OCI-LY1 (cell line): Measurements from ENCODE around the gene AMDHD2.

Experiments
- H2AFZ ChIP-seq: fragments of 200-600 bp; sonication (generic), shearing (Covaris generic); 2 replicates; pipeline ENCODE4 v1.6.0; 2014; ENCODE audit warnings: antibody characterized with exemption, mild to moderate bottlenecking, low read length
- H3F3A ChIP-seq: fragments of 200-600 bp; sonication (generic), shearing (Covaris generic); 2 replicates; pipeline ENCODE4 v1.6.0; 2014; ENCODE audit warnings: mild to moderate bottlenecking, antibody characterized with exemption, low read length, moderate library complexity; ENCODE audit not compliant: insufficient read depth
- H3K27ac ChIP-seq: fragments of 200-600 bp; sonication (generic); 2 replicates; pipeline ENCODE4 v1.5.1; 2014; ENCODE audit warnings: low read length, mixed run types, mild to moderate bottlenecking, low read depth; ENCODE audit not compliant: poor library complexity, severe bottlenecking
- H3K27me3 ChIP-seq: fragments of 200-600 bp; sonication (generic); 2 replicates; pipeline ENCODE4 v1.6.0; 2014; ENCODE audit warnings: antibody characterized with exemption, mild to moderate bottlenecking, low read length, moderate library complexity; ENCODE audit not compliant: insufficient read depth
- H3K36me3 ChIP-seq: fragments of 200-600 bp; sonication (generic); 2 replicates; pipeline ENCODE4 v1.6.1; 2014; ENCODE audit warnings: mild to moderate bottlenecking, antibody characterized with exemption, low read length, moderate library complexity, mixed read lengths; ENCODE audit not compliant: insufficient read depth
- H3K4me1 ChIP-seq: fragments of 200-600 bp; sonication (generic); 2 replicates; pipeline ENCODE4 v1.5.1; 2014; ENCODE audit warnings: mild to moderate bottlenecking, low read length, moderate library complexity; ENCODE audit not compliant: insufficient read depth, severe bottlenecking
- H3K4me2 ChIP-seq: fragments of 200-600 bp; sonication (generic), shearing (Covaris generic); 2 replicates; pipeline ENCODE4 v1.6.1; 2014; ENCODE audit warnings: low read length
- H3K4me3 ChIP-seq: fragments of 200-600 bp; sonication (generic); 2 replicates; pipeline ENCODE4 v1.5.1; 2014; ENCODE audit warnings: low read length, low read depth, mild to moderate bottlenecking, mixed read lengths; ENCODE audit not compliant: poor library complexity, severe bottlenecking
- H3K79me2 ChIP-seq: fragments of 200-600 bp; shearing (Covaris generic); 2 replicates; pipeline ENCODE4 v1.6.1; 2016; ENCODE audit warnings: mixed run types, low read length, mixed read lengths; ENCODE audit not compliant: insufficient read depth
- H3K9ac ChIP-seq: fragments of 200-600 bp; sonication (generic), shearing (Covaris generic); 2 replicates; pipeline ENCODE4 v1.6.1; 2014; ENCODE audit warnings: mild to moderate bottlenecking, low read length, mixed read lengths
- H3K9me2 ChIP-seq: fragments of 200-600 bp; sonication (generic), shearing (Covaris generic); 2 replicates; pipeline ENCODE4 v1.6.1; 2014; ENCODE audit warnings: low read depth, mild to moderate bottlenecking, low read length, mixed read lengths
- H3K9me3 ChIP-seq: fragments of 200-600 bp; shearing (Covaris generic); 2 replicates; pipeline ENCODE4 v1.6.1; 2014; ENCODE audit warnings: low read length, mixed read lengths
- H4K20me1 ChIP-seq: fragments of 200-600 bp; sonication (generic), shearing (Covaris generic); 2 replicates; pipeline ENCODE4 v1.6.0; 2016; ENCODE audit warnings: mild to moderate bottlenecking, low read length; ENCODE audit not compliant: insufficient read depth
- EZH2 ChIP-seq: fragments of 200-600 bp; sonication (generic), shearing (Covaris generic); IDR thresholded peaks from 2 replicates; pipeline ENCODE4 v1.8.0; 2017; ENCODE audit warnings: borderline replicate concordance, mixed run types, mild to moderate bottlenecking, antibody characterized with exemption, low read length, moderate library complexity, mixed read lengths
- TF ChIP-seq, protein P1 (sequence below): fragments of 200-600 bp; sonication (generic), shearing (Covaris generic); IDR thresholded peaks from 2 replicates; pipeline ENCODE4 v1.5.1; 2017; ENCODE audit warnings: mild to moderate bottlenecking, antibody characterized with exemption, low read length, moderate library complexity, mixed read lengths

AMDHD2 gene

GRCh38 chr16:2523801-2524231 is 3.6 kb downstream of the AMDHD2 start:
- H3K9ac ChIP-seq, result no peak overlapping the region
- no peak overlapping the region for H3K4me3 ChIP-seq
- H3K27ac ChIP-seq, result no peak overlapping the region
- no peaks in the 10 kb centered on the region for H3K79me2 ChIP-seq
- no peaks in the 10 kb centered on the region for H4K20me1 ChIP-seq
- no peaks in the 10 kb centered on the region for H3K27me3 ChIP-seq
- no peaks in the 10 kb centered on the region for H3K9me3 ChIP-seq
- H3K4me2 ChIP-seq, result no peak overlapping the region
- H2AFZ ChIP-seq, result no peak overlapping the region
- H3K9me2 ChIP-seq, result no peaks in the 10 kb centered on the region
- H3F3A ChIP-seq, result no peaks in the 10 kb centered on the region
- peaks cover 41% of the 10 kb centered on the region; the same call in 1 of the 2 replicates for H3K36me3 ChIP-seq
- peaks cover 9% of the 10 kb centered on the region for H3K4me1 ChIP-seq
- no peak for TF ChIP-seq EZH2
- TF ChIP-seq, protein P1, sequence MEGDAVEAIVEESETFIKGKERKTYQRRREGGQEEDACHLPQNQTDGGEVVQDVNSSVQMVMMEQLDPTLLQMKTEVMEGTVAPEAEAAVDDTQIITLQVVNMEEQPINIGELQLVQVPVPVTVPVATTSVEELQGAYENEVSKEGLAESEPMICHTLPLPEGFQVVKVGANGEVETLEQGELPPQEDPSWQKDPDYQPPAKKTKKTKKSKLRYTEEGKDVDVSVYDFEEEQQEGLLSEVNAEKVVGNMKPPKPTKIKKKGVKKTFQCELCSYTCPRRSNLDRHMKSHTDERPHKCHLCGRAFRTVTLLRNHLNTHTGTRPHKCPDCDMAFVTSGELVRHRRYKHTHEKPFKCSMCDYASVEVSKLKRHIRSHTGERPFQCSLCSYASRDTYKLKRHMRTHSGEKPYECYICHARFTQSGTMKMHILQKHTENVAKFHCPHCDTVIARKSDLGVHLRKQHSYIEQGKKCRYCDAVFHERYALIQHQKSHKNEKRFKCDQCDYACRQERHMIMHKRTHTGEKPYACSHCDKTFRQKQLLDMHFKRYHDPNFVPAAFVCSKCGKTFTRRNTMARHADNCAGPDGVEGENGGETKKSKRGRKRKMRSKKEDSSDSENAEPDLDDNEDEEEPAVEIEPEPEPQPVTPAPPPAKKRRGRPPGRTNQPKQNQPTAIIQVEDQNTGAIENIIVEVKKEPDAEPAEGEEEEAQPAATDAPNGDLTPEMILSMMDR, result no peak

DNA sequence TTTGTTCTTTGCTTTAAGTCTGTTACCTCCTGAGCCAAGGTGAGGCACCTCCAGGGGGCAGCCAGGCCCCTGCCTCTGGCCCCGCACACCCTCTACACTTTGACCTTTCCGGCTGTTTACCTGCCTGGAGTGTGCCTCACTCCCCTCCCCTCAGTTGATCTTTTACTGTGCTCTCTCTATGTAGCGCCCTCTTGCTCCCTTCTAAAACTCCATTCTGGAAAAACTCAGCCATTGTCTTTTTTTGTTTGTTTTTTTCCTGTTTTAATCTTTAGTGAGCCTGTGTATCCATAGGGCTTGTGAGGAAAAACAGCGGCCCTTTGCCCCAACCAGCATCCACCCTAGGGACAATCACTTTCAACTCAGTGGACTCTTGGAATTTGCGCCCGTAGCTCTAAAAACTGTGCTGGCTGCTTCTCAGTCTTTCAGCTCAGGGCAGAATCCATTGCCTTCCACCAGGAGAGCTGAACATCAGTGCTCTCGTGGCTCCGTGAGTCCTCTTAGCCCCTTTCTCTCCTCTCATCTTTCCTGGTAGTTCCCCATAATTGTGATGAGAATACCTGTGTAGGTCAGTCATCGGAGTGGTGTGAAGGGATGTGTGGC is 4.3 kb downstream of the AMDHD2 start:
- H3K9me3 ChIP-seq, result no peaks in the 10 kb centered on the region
- H3K79me2 ChIP-seq, result no peaks in the 10 kb centered on the region
- H3K9ac ChIP-seq, result no peak overlapping the region
- no peaks in the 10 kb centered on the region for H3K27me3 ChIP-seq
- no peak overlapping the region for H3K4me3 ChIP-seq
- H4K20me1 ChIP-seq, result no peaks in the 10 kb centered on the region
- H3K36me3 ChIP-seq, result peaks cover 43% of the 10 kb centered on the region; the same call in 1 of the 2 replicates
- no peak overlapping the region for H3K27ac ChIP-seq
- H3K4me1 ChIP-seq, result peaks cover 9% of the 10 kb centered on the region
- no peaks in the 10 kb centered on the region for H3K9me2 ChIP-seq
- TF ChIP-seq EZH2, result no peak
- TF ChIP-seq, protein P1, result no peak
- no peak overlapping the region for H2AFZ ChIP-seq
- H3F3A ChIP-seq, result no peaks in the 10 kb centered on the region
- no peak overlapping the region for H3K4me2 ChIP-seq

DNA sequence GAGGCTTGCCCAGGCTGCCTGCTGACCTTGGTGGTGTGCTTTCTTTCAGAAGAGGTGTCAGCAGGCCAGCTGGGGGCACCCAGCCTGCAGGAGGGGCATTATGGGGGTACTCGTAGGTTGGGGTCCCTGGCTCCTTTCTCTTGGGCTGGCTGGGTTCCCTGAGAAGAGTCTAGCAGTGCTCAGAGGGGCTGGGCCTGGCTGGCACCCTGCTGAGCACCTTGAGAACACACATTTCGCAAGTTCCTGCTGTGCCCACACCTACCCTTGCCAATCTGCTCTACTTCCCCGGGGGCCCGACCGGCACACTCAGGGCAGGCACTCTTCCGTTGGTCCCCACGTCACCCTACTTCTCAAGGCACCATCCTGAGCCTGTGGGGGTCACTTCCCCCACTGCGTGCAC is 6.0 kb downstream of the AMDHD2 start:
- Histone ChIP-seq H3K79me2 (no peaks in the 10 kb centered on the region), H3K9ac (no peak overlapping the region), H3K4me1 (peaks cover 7% of the 10 kb centered on the region), H3K27ac (no peak overlapping the region), H3K9me2 (no peaks in the 10 kb centered on the region), H3K4me3 (no peak overlapping the region), H3F3A (no peaks in the 10 kb centered on the region), H2AFZ (no peak overlapping the region), H4K20me1 (no peaks in the 10 kb centered on the region), H3K9me3 (no peaks in the 10 kb centered on the region), H3K4me2 (no peak overlapping the region), H3K27me3 (no peaks in the 10 kb centered on the region), H3K36me3 (peaks cover 47% of the 10 kb centered on the region; the same call in 1 of the 2 replicates)
- TF ChIP-seq, protein P1, result no peak
- TF ChIP-seq EZH2, result no peak
